GM10266 (cell line): ENCODE results near the gene THRAP3.

ENCODE experiments used
- DNase-seq: peaks from one replicate; pipeline ENCODE4 v3.0.0; 2012; ENCODE audit errors: extremely low spot score
- CTCF ChIP-seq: IDR thresholded peaks from 2 replicates; pipeline ENCODE4 v1.5.1; 2012; ENCODE audit warnings: mild to moderate bottlenecking, low read depth; ENCODE audit not compliant: control insufficient read depth, insufficient read depth; ENCODE audit errors: missing control alignments

THRAP3 gene

GRCh38 chr1:36287595-36287994, 63.4 kb downstream of the THRAP3 start:
- TF ChIP-seq CTCF: no peak
- DNase-seq: no peak

GRCh38 chr1:36295390-36295789, 71.1 kb downstream of the THRAP3 start:
- no peak for TF ChIP-seq CTCF
- no peak for DNase-seq

DNA sequence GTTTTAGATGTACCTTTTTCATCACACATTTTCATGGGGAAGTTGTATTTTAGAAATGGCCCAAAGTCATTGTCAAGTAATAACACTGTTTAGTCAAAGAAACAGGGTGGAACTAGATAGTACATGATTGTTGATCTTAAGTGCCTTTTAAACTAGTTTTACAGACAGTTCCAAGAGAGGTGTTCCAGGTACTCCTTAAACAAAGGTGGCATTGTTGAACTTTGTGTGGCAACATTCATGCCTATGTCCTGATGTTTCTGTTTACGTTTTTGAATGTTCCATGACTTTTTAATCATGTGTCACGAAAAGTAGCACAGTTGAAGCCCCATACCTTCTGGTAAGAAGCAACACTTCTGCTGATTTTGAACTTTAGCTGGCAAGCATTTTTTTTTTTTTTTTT, 72.8 kb downstream of the THRAP3 start:
- no peak for TF ChIP-seq CTCF
- DNase-seq: no peak

DNA sequence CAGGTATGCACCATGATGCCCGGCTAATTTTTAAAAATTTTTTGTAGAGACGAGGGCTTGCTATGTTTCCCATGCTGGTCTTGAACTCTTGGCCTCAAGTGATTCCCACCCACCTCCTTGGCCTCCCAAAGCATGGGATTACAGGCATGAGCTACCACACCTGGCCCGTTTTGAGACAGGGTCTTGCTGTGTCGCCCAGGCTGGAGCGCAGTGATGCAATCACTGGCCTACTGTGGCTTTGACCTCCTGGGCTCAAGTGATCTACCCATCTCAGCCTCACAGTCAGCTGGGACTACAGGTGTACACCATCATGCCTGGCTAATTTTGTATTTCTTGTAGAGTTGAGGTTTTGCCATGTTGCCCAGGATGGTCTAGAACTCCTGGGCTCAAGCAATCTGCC, 74.4 kb downstream of the THRAP3 start:
- no peak for TF ChIP-seq CTCF
- no peak for DNase-seq

DNA sequence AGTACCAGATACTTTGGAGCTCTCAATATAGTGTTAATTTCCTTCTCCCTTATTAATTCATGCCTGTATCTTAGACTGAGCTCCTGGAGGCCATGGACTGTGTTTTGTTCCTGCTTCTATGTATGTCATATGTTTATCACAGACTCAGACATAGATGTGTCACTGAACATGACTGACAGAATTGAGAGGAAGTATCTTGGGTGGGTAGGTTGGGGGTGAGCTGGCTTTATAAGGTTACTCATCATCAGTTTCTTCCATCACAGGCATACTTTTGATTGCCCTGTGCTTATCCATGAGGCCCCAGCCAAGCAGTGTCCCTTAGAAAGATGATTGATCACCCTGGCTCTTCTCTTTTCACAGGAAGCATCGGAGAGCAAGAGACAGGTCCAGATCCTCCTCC, 76.3 kb downstream of the THRAP3 start:
- DNase-seq: no peak
- no peak for TF ChIP-seq CTCF

DNA sequence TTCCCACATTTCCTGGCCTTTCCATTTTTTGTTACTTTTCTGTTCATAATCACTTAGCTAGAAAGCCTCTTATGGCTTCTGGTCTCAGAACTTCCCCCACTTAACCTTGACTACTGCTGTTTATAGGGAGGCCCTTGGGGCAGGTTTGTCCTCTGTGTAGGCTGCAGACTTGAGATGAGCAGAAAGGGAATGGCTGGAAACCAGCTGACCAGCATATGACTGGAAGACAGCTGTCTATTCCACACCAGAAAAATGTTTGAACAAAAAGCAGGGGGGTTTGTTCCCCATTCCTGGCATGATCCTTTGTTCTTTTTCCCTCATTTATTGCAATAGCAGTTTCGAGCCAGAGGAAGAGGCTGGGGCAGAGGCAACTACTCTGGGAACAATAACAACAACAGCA, 77.0 kb downstream of the THRAP3 start:
- DNase-seq: no peak
- TF ChIP-seq CTCF: no peak

- no peak for DNase-seq
- no peak for TF ChIP-seq CTCF
Observed at GRCh38 chr1:36303244-36303643, 79.0 kb downstream of the THRAP3 start.
